Measurements from ENCODE around the gene DMWD. TPM values are rescaled to one million over a fixed set of nuclear protein-coding genes. Genes with fewer than 3 reads are reported as not detected.

DMWD gene
- total RNA-seq, 4 donors from 2014 or later, result 41.5 to 75.5 (median 59.4) TPM

- Histone ChIP-seq H3K4me1 (peaks cover 8 to 87% (median 28%) of the 10 kb centered on the region in 3 donors), H3K27me3 (no peaks in the 10 kb centered on the region), H3K36me3 (peaks cover 0 to 35% of the 10 kb centered on the region in 2 donors), H3K4me3 (peak overlapping the region; percentile 66 to 90), H3K9me3 (no peaks in the 10 kb centered on the region), H3K27ac (peak overlapping the region; percentile 75 to 97 (median 92))
- WGBS, 2 donors (ENCODE audit: low coverage in 1 of 2), result 12% methylated on average over 10 of the region's 13 CpGs; no CpG with 5 or more reads in 1 of the 2 donors
- TF ChIP-seq EP300 (IDR thresholded peaks at IDR 0.05), result no peak
- no peak for TF ChIP-seq POLR2A (IDR thresholded peaks at IDR 0.05)
- TF ChIP-seq CTCF (IDR thresholded peaks at IDR 0.05), result no peak
- no peak for TF ChIP-seq POLR2AphosphoS5 (IDR thresholded peaks at IDR 0.05)
- no peak for ATAC-seq
These were observed 12.0 kb downstream of the DMWD start for GRCh38 chr19:45780448-45781213.

- H3K4me1 ChIP-seq, result peaks cover 8 to 82% (median 23%) of the 10 kb centered on the region in 3 donors
- no peaks in the 10 kb centered on the region for H3K27me3 ChIP-seq
- H3K4me3 ChIP-seq, result peak overlapping the region; percentile 66 to 90
- 34% methylated on average over 4 of the region's 4 CpGs; no CpG with 5 or more reads in 1 of the 2 donors for WGBS, 2 donors (ENCODE audit: low coverage in 1 of 2)
- peak overlapping the region; percentile 75 to 97 (median 92) for H3K27ac ChIP-seq
- no peaks in the 10 kb centered on the region for H3K9me3 ChIP-seq
- TF ChIP-seq EP300 (IDR thresholded peaks at IDR 0.05), result no peak
- TF ChIP-seq CTCF (IDR thresholded peaks at IDR 0.05), result no peak
- no peak for TF ChIP-seq POLR2A (IDR thresholded peaks at IDR 0.05)
- TF ChIP-seq POLR2AphosphoS5 (IDR thresholded peaks at IDR 0.05), result no peak
- no peak for ATAC-seq
- peaks cover 0 to 32% of the 10 kb centered on the region in 2 donors for H3K36me3 ChIP-seq
These were observed 12.5 kb downstream of the DMWD start for GRCh38 chr19:45780146-45780447.

GRCh38 chr19:45779231-45780145, 13.2 kb downstream of the DMWD start:
- H3K4me1 ChIP-seq, result peaks cover 8 to 76% (median 18%) of the 10 kb centered on the region in 3 donors
- WGBS, 2 donors (ENCODE audit: low coverage in 1 of 2), result 22% methylated on average over 7 of the region's 48 CpGs; no CpG with 5 or more reads in 1 of the 2 donors
- peak; percentile 86 for ATAC-seq
- TF ChIP-seq CTCF (IDR thresholded peaks at IDR 0.05), result peak in 3 of 4 experiments; percentile 81 to 87 (median 84)
- TF ChIP-seq POLR2AphosphoS5 (IDR thresholded peaks at IDR 0.05), result peak; percentile 31
- TF ChIP-seq EP300 (IDR thresholded peaks at IDR 0.05), result no peak
- peak overlapping the region; percentile 66 to 90 for H3K4me3 ChIP-seq
- H3K9me3 ChIP-seq, result no peaks in the 10 kb centered on the region
- no peaks in the 10 kb centered on the region for H3K27me3 ChIP-seq
- peak overlapping the region; percentile 75 to 97 (median 92) for H3K27ac ChIP-seq
- H3K36me3 ChIP-seq, result peaks cover 0 to 37% of the 10 kb centered on the region in 2 donors

GRCh38 chr19:45778010-45778661, 14.5 kb downstream of the DMWD start:
- 78 to 100% methylated on average over 1 to 8 of the region's 28 CpGs for WGBS, 2 donors (ENCODE audit: low coverage in 1 of 2)
- Histone ChIP-seq H3K36me3 (peaks cover 0 to 48% of the 10 kb centered on the region in 2 donors), H3K27me3 (no peaks in the 10 kb centered on the region), H3K4me3 (no peak overlapping the region), H3K4me1 (peaks cover 0 to 67% (median 5%) of the 10 kb centered on the region in 3 donors), H3K9me3 (no peaks in the 10 kb centered on the region), H3K27ac (peak overlapping the region in 3 of 4 donors; percentile 88 to 97 (median 96))
- no peak for TF ChIP-seq CTCF (IDR thresholded peaks at IDR 0.05)
- TF ChIP-seq EP300 (IDR thresholded peaks at IDR 0.05), result no peak
- no peak for TF ChIP-seq POLR2AphosphoS5 (IDR thresholded peaks at IDR 0.05)
- TF ChIP-seq POLR2A (IDR thresholded peaks at IDR 0.05), result no peak
- no peak for ATAC-seq
